ENCODE results near the gene PRR18. TPM values are rescaled to one million over a fixed set of nuclear protein-coding genes. Genes with fewer than 3 reads are reported as not detected.

PRR18 gene
- total RNA-seq, 1 experiment from 2014 or later: 0.17 TPM

DNA sequence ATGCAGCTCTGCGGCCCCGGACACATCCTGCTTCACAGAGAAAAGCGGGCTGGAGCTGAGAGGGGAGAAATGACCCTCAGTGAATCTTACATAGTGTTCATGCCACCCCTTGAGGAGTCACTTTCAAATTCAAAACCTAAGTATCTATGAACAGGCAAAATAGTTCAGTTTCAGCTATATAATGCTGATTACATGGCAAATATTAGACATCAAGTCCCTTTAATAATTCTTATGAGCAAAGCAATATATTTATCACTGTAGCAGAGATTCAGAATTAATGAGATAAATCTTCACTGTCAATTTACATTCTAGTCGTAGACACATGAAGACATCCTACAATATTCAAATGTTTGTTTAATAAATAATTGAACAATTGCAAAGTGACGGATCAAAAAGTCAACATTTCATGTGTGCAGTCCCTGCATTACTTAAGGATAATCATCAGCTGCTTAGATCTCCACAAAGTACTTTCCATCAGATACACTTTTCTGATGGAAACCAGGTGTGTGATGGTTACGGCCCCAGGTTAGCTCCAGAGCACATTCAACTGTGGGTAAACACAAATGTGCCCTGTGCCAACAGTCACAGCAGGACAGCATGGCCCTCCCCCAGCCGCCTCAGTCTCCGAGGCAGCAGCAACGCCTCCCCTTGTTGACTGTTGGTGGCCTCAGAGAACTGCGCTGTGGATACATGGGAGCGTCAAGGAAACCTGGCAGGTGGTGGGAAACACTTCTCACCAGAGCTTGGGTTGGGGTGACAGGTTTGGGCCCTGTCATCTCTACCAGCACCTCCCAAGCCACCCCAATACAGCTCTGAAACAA is 787 bp upstream of the PRR18 start:
- Histone ChIP-seq H3K27ac (ENCODE audit: low read depth, low read length, poor library complexity, severe bottlenecking) (no peak overlapping the region), H3K36me3 (ENCODE audit: insufficient read depth, low read length, poor library complexity, severe bottlenecking) (no peaks in the 10 kb centered on the region), H3K4me1 (ENCODE audit: insufficient read depth, low read length, poor library complexity, severe bottlenecking) (no peaks in the 10 kb centered on the region), H3K4me3 (ENCODE audit: low read depth, low read length, poor library complexity, severe bottlenecking) (no peak overlapping the region), H3K27me3 (replicated peaks; ENCODE audit: insufficient read depth, low read depth, low read length, poor library complexity) (peaks cover 59% of the 10 kb centered on the region), H3K9me3 (ENCODE audit: low read depth, low read length, poor library complexity, severe bottlenecking) (no peaks in the 10 kb centered on the region)
- no peak for DNase-seq (ENCODE audit: low spot score)
- TF ChIP-seq, protein P1, sequence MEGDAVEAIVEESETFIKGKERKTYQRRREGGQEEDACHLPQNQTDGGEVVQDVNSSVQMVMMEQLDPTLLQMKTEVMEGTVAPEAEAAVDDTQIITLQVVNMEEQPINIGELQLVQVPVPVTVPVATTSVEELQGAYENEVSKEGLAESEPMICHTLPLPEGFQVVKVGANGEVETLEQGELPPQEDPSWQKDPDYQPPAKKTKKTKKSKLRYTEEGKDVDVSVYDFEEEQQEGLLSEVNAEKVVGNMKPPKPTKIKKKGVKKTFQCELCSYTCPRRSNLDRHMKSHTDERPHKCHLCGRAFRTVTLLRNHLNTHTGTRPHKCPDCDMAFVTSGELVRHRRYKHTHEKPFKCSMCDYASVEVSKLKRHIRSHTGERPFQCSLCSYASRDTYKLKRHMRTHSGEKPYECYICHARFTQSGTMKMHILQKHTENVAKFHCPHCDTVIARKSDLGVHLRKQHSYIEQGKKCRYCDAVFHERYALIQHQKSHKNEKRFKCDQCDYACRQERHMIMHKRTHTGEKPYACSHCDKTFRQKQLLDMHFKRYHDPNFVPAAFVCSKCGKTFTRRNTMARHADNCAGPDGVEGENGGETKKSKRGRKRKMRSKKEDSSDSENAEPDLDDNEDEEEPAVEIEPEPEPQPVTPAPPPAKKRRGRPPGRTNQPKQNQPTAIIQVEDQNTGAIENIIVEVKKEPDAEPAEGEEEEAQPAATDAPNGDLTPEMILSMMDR (conservative IDR thresholded peaks at IDR 0.05; ENCODE audit: low read depth, low read length): no peak
- no peak for TF ChIP-seq EZH2 (IDR thresholded peaks at IDR 0.05; ENCODE audit: borderline replicate concordance, low read depth, low read length, poor library complexity, severe bottlenecking)
- BruUV-seq (replicated peaks): no TSS peak
- ChIA-PET POLR2A (ENCODE audit: low non-redundant PET) (no interaction called here), CTCF (no interaction called here)
- intact Hi-C loops (cut with micrococcal nuclease; ENCODE audit: unreplicated experiment): no loop called here

DNA sequence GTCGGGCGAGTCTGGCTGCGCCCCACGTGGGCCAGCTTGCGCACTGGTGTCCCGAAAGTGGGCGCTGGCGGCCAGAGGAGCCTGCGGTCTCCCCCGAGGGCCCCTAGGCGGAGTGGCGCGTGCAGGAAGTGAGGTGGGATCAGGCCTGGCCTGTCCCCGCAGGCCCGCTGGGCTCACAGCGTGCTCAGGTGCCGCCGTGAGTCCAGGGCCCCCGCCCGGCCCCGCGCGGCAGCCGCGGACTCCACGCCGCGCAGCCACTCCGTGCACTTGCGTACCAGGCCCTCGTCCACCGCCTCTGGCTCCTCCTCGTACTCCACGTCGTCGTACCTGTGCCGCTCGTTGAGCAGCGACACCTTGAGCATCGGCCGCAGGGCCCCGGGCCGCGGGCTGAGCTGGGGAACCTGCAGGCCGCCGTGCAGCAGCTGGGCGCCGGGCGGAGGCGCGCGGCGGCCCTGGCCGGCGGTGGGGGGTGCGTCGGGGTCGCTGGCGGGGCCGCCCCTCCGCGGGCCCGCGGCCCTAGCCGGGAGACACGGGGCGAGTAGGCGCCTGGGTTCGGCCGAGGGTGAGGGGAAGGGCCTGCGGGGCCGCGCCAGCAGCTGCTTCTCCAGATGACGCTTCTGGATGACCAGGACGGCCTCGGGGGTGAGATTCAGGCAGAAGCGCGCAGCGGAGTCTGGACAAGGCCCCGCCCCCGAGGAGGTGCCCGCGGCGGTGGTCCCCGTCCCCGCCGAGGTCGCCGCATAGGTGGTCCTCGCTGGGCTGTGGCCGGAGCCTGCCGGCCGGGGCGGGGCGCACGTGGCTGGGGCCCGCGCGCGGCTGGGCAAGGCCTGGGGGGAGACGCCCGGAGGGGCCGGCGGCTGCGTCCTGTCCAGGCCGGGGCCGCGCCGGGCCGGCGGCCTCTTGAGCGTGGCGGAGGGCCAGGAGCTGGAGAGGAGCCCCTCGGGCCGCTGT is 835 bp downstream of the PRR18 start:
- Histone ChIP-seq H3K27me3 (replicated peaks; ENCODE audit: insufficient read depth, low read depth, low read length, poor library complexity) (peaks cover 62% of the 10 kb centered on the region), H3K4me3 (ENCODE audit: low read depth, low read length, poor library complexity, severe bottlenecking) (peak overlapping the region; percentile 43), H3K4me1 (ENCODE audit: insufficient read depth, low read length, poor library complexity, severe bottlenecking) (no peaks in the 10 kb centered on the region), H3K36me3 (ENCODE audit: insufficient read depth, low read length, poor library complexity, severe bottlenecking) (no peaks in the 10 kb centered on the region), H3K9me3 (ENCODE audit: low read depth, low read length, poor library complexity, severe bottlenecking) (no peaks in the 10 kb centered on the region), H3K27ac (ENCODE audit: low read depth, low read length, poor library complexity, severe bottlenecking) (no peak overlapping the region)
- DNase-seq (ENCODE audit: low spot score): no peak
- TF ChIP-seq EZH2 (IDR thresholded peaks at IDR 0.05; ENCODE audit: borderline replicate concordance, low read depth, low read length, poor library complexity, severe bottlenecking): peak; percentile 13
- TF ChIP-seq, protein P1 (conservative IDR thresholded peaks at IDR 0.05; ENCODE audit: low read depth, low read length): no peak
- BruUV-seq (replicated peaks): no TSS peak
- ChIA-PET POLR2A (ENCODE audit: low non-redundant PET) (no interaction called here), CTCF (no interaction called here)
- intact Hi-C loops (cut with micrococcal nuclease; ENCODE audit: unreplicated experiment): no loop called here

DNA sequence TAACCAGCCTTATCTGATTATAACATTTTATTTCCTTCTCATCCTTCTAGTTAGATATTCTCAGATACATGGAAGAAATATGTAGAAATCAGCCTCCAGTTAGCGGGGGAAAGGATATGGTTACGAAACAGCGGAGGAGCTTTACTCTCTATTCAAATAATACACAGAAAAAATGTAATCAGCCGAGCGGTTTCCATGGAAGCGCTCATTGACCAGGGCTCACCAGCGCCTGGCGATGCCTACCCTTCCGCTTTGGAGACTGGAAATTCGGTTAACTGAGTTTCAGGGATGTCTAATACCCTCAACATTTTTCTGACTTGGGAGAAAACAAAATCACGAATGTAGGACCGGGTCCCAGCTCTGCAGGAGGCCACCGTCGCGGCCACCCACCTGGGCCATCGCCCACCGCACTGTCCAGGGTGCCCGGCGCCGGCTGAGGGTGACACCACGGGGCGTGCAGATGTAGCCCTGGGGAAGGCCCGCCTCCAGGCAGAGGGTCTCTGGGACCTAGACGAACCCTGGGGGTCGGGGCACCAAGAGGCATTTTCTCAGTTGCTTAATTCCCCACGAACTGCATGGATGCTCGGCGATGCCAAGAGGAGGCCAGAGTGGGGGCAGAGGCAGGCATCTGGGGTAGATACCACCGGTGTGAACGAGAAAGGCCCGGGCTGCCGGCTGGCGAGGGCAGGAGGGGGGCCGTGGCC is 1.7 kb downstream of the PRR18 start:
- CTCF ChIA-PET: no interaction called here
- intact Hi-C loops (cut with micrococcal nuclease; ENCODE audit: unreplicated experiment): no loop called here

More for the DNA sequence above, 1.7 kb downstream of the PRR18 start:
- no peak overlapping the region for H3K4me3 ChIP-seq (ENCODE audit: low read depth, low read length, poor library complexity, severe bottlenecking)
- H3K27me3 ChIP-seq (replicated peaks; ENCODE audit: insufficient read depth, low read depth, low read length, poor library complexity): peaks cover 62% of the 10 kb centered on the region
- no peaks in the 10 kb centered on the region for H3K36me3 ChIP-seq (ENCODE audit: insufficient read depth, low read length, poor library complexity, severe bottlenecking)
- H3K4me1 ChIP-seq (ENCODE audit: insufficient read depth, low read length, poor library complexity, severe bottlenecking): no peaks in the 10 kb centered on the region
- H3K9me3 ChIP-seq (ENCODE audit: low read depth, low read length, poor library complexity, severe bottlenecking): no peaks in the 10 kb centered on the region
- POLR2A ChIA-PET (ENCODE audit: low non-redundant PET): no interaction called here
- TF ChIP-seq EZH2 (IDR thresholded peaks at IDR 0.05; ENCODE audit: borderline replicate concordance, low read depth, low read length, poor library complexity, severe bottlenecking): peak; percentile 12
- TF ChIP-seq, protein P1 (conservative IDR thresholded peaks at IDR 0.05; ENCODE audit: low read depth, low read length): no peak
- H3K27ac ChIP-seq (ENCODE audit: low read depth, low read length, poor library complexity, severe bottlenecking): no peak overlapping the region
- no peak for DNase-seq (ENCODE audit: low spot score)
- no TSS peak for BruUV-seq (replicated peaks)
